Endothelial cell of umbilical vein (primary cell): Measurements from ENCODE around the gene PCID2. TPM values are rescaled to one million over a fixed set of nuclear protein-coding genes. Genes with fewer than 3 reads are reported as not detected.

Experiments
- BruUV-seq: library from RNA; stranded (reverse); fragments of 400-500 nt; replicated peaks from 2 replicates; lab custom pipeline; 2021; lab: Mats Ljungman, UMichigan
- CTCF ChIA-PET: fragments of 300-600, 350-600 bp; sonication (Branson Sonifier 250); formaldehyde crosslinking; loops from one replicate; lab custom pipeline; 2021; ENCODE audit warnings: antibody characterized with exemption, inconsistent platforms; lab: Charles Lee
- POLR2A ChIA-PET: fragments of 300-600, 350-600 bp; sonication (Branson Sonifier 250); formaldehyde crosslinking; loops from one replicate; lab custom pipeline; 2021; ENCODE audit warnings: antibody characterized with exemption, inconsistent platforms; lab: Charles Lee
- DNase-seq: peaks from one replicate; pipeline ENCODE4 v3.0.0-alpha.2; 2011; ENCODE audit warnings: low read depth, low spot score
- FAIRE-seq: peaks from 2 replicates; lab custom pipeline; 2011; peaks lifted over from hg19 to GRCh38; lab: Jason Lieb, UNC
- H2AFZ ChIP-seq: 2 replicates; pipeline ENCODE4 v1.6.0; 2012; ENCODE audit warnings: low read depth, low read length, control low read depth, inconsistent platforms
- H3K27ac ChIP-seq: 2 replicates; pipeline ENCODE4 v1.5.1; 2011; ENCODE audit warnings: low read depth, mild to moderate bottlenecking, control low read depth, low read length, moderate library complexity; ENCODE audit not compliant: insufficient read depth
- H3K27me3 ChIP-seq, 2 experiments: 2 replicates each; pipeline versions ENCODE4 v1.6.0 to v1.6.1; 2011; ENCODE audit warnings: low read length in 2 of 2, mixed read lengths in 1 of 2; ENCODE audit not compliant: control insufficient read depth in 2 of 2, insufficient read depth in 2 of 2
- H3K36me3 ChIP-seq, 2 experiments: 2 replicates in 1 of 2; 3 replicates in 1 of 2; pipeline ENCODE4 v1.5.1; 2011; ENCODE audit warnings: low read length in 2 of 2, mild to moderate bottlenecking in 1 of 2, moderate library complexity in 1 of 2; ENCODE audit not compliant: control insufficient read depth in 2 of 2, insufficient read depth in 2 of 2; ENCODE audit errors: extremely low read depth in 1 of 2
- H3K4me1 ChIP-seq: 3 replicates; pipeline ENCODE4 v1.5.1; 2011; ENCODE audit warnings: mild to moderate bottlenecking, low read length; ENCODE audit not compliant: control insufficient read depth, insufficient read depth; ENCODE audit errors: extremely low read depth
- H3K4me2 ChIP-seq: 2 replicates; pipeline ENCODE4 v1.6.1; 2011; ENCODE audit warnings: low read length, control low read depth, mixed read lengths; ENCODE audit not compliant: insufficient read depth
- H3K4me3 ChIP-seq, 3 experiments: fragments of 200-600 bp in 1 of 3; sonication (generic), shearing (Covaris generic) in 1 of 3; replicated peaks in 1 of 3; 2 replicates each; pipeline ENCODE4 v1.5.1; 2011 to 2016; ENCODE audit warnings: control low read depth in 3 of 3, low read length in 3 of 3, mild to moderate bottlenecking in 2 of 3, inconsistent platforms in 1 of 3, low read depth in 1 of 3, moderate library complexity in 1 of 3; ENCODE audit not compliant: insufficient read depth in 1 of 3
- H3K79me2 ChIP-seq: 2 replicates; pipeline ENCODE4 v1.6.0; 2012; ENCODE audit warnings: low read length, inconsistent platforms; ENCODE audit not compliant: control insufficient read depth, insufficient read depth
- H3K9ac ChIP-seq: replicated peaks from 2 replicates; pipeline ENCODE3; 2011; ENCODE audit warnings: low read length, control low read depth; ENCODE audit not compliant: insufficient read depth; ENCODE audit errors: extremely low read depth
- H3K9me1 ChIP-seq: replicated peaks from 3 replicates; pipeline ENCODE4 v1.6.0; 2011; ENCODE audit warnings: mild to moderate bottlenecking, low read length; ENCODE audit not compliant: control insufficient read depth, insufficient read depth; ENCODE audit errors: extremely low read depth
- H3K9me3 ChIP-seq: replicated peaks from 2 replicates; pipeline ENCODE4 v1.5.1; 2012; ENCODE audit warnings: low read length, inconsistent platforms; ENCODE audit not compliant: control insufficient read depth, insufficient read depth
- H4K20me1 ChIP-seq: replicated peaks from 2 replicates; pipeline ENCODE3; 2011; ENCODE audit warnings: mild to moderate bottlenecking, low read length; ENCODE audit not compliant: control insufficient read depth, insufficient read depth; ENCODE audit errors: extremely low read depth
- EZH2 ChIP-seq: IDR thresholded peaks from 2 replicates; pipeline ENCODE4 v1.6.1; 2012; ENCODE audit warnings: borderline replicate concordance, low read depth, mild to moderate bottlenecking, moderate library complexity, low read length, inconsistent platforms; ENCODE audit not compliant: severe bottlenecking
- FOS ChIP-seq: IDR thresholded peaks from 2 replicates; pipeline ENCODE4 v1.6.1; 2011; ENCODE audit warnings: mild to moderate bottlenecking, low read length, moderate library complexity, borderline replicate concordance; ENCODE audit not compliant: insufficient read depth
- GATA2 ChIP-seq: IDR thresholded peaks from 2 replicates; pipeline ENCODE4 v1.7.0; 2011; ENCODE audit warnings: low read depth, mild to moderate bottlenecking, moderate library complexity, mixed read lengths, low read length; ENCODE audit not compliant: insufficient read length, insufficient read depth
- JUN ChIP-seq: IDR thresholded peaks from 2 replicates; pipeline ENCODE4 v1.6.1; 2011; ENCODE audit warnings: borderline replicate concordance, low read depth; ENCODE audit not compliant: insufficient read length, insufficient read depth
- MYC ChIP-seq: IDR thresholded peaks from one replicate; pipeline ENCODE4 v1.6.1; 2011; ENCODE audit warnings: mild to moderate bottlenecking, low read depth, low read length
- POLR2A ChIP-seq: IDR thresholded peaks from 2 replicates; pipeline ENCODE4 v1.6.1; 2012; ENCODE audit warnings: low read depth, mild to moderate bottlenecking, control low read depth, low read length
- POLR2AphosphoS5 ChIP-seq: IDR thresholded peaks from 2 replicates; pipeline ENCODE4 v1.6.1; 2012; ENCODE audit warnings: low read depth, mild to moderate bottlenecking, control low read depth, low read length, moderate library complexity; ENCODE audit not compliant: insufficient read depth
- dilution Hi-C: fragments of 300-500 bp; cut with MboI; formaldehyde crosslinking; loops from one replicate; pipeline ENCODE4 v1.15.0; 2019; ENCODE audit warnings: low sequenced_read_pairs; ENCODE audit not compliant: extremely low pct_ligation_motif_present
- intact Hi-C: fragments of 100-400 bp; cut with micrococcal nuclease; formaldehyde crosslinking; loops from one replicate; pipeline ENCODE4 v1.10.0; 2022
- polyA plus RNA-seq, 4 experiments: library from polyadenylated mRNA; depleted of rRNA in 3 of 4; stranded (reverse) in 3 of 4; unstranded in 1 of 4; fragments of >200 nt; gene quantifications; 2 replicates each; pipeline versions ENCODE4 v1.2.1 to v1.2.3, GENCODE V29; 2011 to 2012; ENCODE audit warnings: missing spikeins in 1 of 4
- total RNA-seq: library from RNA; stranded (reverse); gene quantifications from 2 replicates; pipeline ENCODE4 v1.2.3, GENCODE V29; 2021
- TF ChIP-seq, protein P1 (sequence below), 2 donors: IDR thresholded peaks; 1 replicate in 1 of 2; 2 replicates in 1 of 2; pipeline ENCODE4 v1.5.1; 2011; ENCODE audit warnings: low read length in 2 of 2, mild to moderate bottlenecking in 2 of 2, moderate library complexity in 2 of 2, control low read depth in 1 of 2, inconsistent platforms in 1 of 2, low read depth in 1 of 2; ENCODE audit not compliant: insufficient read depth in 1 of 2; ENCODE audit errors: extremely low read depth in 1 of 2
- TF ChIP-seq, protein P2 (sequence below): IDR thresholded peaks from 2 replicates; pipeline ENCODE4 v1.6.1; 2011; ENCODE audit not compliant: insufficient read depth, insufficient read length

The PCID2 gene
- total and polyA plus RNA-seq, 2 donors (not counting 3 experiments of a cell fraction or from before 2014, with no cell fraction given) = 52.1 to 55.6 TPM

DNA sequence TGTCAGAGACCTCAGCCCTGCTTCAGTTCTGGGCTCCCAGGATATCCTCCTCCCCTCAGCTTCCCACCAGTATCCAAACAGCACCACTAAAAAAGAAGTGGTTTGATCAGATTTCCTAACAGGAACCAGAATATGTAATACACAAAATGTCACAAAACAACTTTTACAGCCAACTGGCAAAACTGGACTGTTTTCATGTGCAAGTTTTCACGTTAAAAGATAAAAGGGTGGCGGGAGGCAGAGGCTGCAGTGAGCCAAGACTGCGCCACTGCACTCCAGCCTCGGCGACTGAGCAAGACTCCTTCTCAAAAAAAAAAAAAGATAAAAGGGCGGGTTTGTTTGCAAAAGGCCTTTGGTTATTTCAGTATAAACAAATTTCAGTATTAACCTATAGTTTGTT is 13.1 kb downstream of the PCID2 start:
- intact Hi-C loops = no loop called here
- Histone ChIP-seq H2AFZ (no peak overlapping the region), H3K9ac (no peak overlapping the region), H3K27me3 (no peaks in the 10 kb centered on the region), H3K9me3 (no peaks in the 10 kb centered on the region), H3K9me1 (no peaks in the 10 kb centered on the region), H3K4me2 (no peak overlapping the region), H3K36me3 (peaks cover 24 to 30% of the 10 kb centered on the region in 2 experiments), H3K4me1 (peaks cover 4% of the 10 kb centered on the region), H3K79me2 (peaks cover 8% of the 10 kb centered on the region), H4K20me1 (no peaks in the 10 kb centered on the region), H3K27ac (no peak overlapping the region), H3K4me3 (no peak overlapping the region)
- TF ChIP-seq, protein P1, sequence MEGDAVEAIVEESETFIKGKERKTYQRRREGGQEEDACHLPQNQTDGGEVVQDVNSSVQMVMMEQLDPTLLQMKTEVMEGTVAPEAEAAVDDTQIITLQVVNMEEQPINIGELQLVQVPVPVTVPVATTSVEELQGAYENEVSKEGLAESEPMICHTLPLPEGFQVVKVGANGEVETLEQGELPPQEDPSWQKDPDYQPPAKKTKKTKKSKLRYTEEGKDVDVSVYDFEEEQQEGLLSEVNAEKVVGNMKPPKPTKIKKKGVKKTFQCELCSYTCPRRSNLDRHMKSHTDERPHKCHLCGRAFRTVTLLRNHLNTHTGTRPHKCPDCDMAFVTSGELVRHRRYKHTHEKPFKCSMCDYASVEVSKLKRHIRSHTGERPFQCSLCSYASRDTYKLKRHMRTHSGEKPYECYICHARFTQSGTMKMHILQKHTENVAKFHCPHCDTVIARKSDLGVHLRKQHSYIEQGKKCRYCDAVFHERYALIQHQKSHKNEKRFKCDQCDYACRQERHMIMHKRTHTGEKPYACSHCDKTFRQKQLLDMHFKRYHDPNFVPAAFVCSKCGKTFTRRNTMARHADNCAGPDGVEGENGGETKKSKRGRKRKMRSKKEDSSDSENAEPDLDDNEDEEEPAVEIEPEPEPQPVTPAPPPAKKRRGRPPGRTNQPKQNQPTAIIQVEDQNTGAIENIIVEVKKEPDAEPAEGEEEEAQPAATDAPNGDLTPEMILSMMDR (IDR thresholded peaks at IDR 0.05; ENCODE audit: extremely low read depth in 1 of 2, insufficient read depth in 1 of 2, low read depth in 1 of 2, low read length in 2 of 2) = no peak
- TF ChIP-seq FOS (no peak), GATA2 (no peak), JUN (no peak), MYC (no peak), POLR2A (no peak), EZH2 (no peak), POLR2AphosphoS5 (no peak)
- TF ChIP-seq, protein P2, sequence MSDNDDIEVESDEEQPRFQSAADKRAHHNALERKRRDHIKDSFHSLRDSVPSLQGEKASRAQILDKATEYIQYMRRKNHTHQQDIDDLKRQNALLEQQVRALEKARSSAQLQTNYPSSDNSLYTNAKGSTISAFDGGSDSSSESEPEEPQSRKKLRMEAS = no peak
- FAIRE-seq (no peak), DNase-seq (no peak)
- ChIA-PET POLR2A (no interaction called here), CTCF (no interaction called here)
- dilution Hi-C loops = no loop called here
- BruUV-seq = no TSS peak
